HG03460 (cell line): ENCODE data around the gene SLC6A11.

Source experiments
- ATAC-seq: cut with Tn5 transposase; IDR thresholded peaks from one replicate; pipeline ENCODE4 v1.9.1; 2021; ENCODE audit not compliant: unreplicated experiment

Gene SLC6A11

GRCh38 chr3:10974746-10975375 is 158.8 kb downstream of the SLC6A11 start:
- no peak for ATAC-seq

- ATAC-seq = no peak
Measured at GRCh38 chr3:10975695-10976234, 159.7 kb downstream of the SLC6A11 start.

DNA sequence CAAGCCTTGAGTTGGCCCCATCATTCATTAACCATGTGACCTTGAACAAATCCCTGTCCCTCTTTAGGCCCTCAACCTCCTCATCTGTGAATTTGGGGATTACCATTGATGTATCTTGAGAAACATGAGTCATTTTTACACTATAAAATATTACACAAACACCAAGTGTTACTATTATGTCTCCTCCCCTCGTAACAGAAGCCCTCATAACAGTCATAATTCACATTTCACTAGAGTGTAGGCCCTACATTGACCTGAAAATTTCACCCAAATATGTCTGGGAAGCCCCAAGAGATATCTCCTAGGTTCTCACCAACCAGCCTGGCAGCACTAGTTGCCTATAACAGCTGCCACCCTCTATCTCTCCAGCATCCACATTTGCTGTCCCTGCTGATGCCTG is 160.7 kb downstream of the SLC6A11 start:
- no peak for ATAC-seq

GRCh38 chr3:10977892-10978510 is 162.0 kb downstream of the SLC6A11 start:
- no peak for ATAC-seq

DNA sequence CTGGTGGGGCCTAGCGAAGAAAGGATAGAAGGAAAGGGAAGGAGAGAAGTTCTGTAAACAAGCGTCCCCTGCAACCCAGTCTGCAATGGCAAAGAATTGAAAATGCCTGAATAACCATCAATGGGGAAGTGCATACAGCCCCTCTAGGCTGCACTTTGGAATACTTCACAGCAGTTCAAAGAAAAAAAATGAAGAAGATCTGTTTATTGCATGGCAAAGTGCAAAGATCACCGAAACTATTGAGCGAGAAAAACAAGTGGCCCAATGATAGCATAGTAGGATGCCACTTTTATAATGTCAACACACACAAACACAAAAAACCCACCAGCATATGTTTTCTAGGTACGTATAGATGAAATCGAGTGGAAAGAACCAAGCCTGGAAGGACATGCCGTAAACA is 162.9 kb downstream of the SLC6A11 start:
- no peak for ATAC-seq

DNA sequence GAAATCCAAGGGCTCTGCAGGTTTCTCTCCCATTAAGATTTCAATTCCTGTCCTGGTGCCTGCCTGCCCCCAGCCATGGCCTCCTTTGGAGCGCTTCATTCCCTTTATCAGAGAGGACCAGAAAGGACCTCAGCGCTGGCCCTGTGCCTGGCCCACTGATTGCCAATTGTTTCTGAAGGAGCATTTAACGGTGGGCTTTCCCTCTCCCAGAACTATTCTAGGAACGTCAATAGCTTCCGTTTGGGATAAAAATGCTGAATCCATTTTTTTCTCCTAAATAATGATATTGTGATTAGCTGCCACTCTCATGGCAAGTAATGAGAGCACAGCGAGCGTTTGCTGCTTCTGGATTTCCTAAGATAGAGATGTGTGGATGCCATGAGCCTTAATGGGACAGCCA is 164.3 kb downstream of the SLC6A11 start:
- no peak for ATAC-seq

DNA sequence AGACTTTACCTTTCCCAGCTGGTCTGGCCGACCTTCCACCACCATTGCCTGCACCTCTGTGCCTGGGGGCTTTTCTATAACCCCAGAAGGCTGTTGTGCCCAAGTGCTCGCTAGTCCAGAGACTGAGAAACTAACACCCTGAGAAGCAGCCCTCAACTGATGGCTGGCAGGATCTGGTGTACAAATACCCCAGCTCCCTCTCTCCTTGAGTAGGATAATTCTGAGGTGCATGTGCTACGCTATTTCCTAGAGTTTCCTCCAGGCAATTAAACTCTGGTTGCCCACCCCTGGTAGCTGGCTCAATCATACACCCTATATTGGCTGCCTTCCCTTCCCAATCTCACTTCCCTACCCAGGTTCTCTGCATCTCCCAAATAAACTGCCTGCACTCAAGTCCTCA is 165.0 kb downstream of the SLC6A11 start:
- ATAC-seq = no peak

DNA sequence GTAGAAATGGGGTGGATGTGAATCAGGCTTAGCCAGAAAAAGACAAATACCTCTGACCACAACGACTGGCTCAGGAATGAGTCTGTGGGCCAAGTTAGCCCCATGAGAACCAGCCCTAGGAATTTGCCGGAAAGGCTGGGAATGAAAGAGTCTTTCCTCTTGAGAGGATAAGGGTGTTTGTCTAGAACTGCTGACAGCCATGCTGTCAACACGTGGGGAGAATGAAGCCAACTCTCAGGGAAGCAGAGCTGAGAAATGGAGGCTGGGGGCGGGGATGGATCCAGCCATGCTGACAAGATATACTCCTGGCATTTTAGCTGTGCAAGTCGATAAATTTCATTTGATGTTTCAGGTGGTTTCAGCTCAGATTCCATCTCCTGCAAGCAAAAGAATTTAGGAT is 165.9 kb downstream of the SLC6A11 start:
- no peak for ATAC-seq

GRCh38 chr3:10982782-10983181 is 166.8 kb downstream of the SLC6A11 start:
- no peak for ATAC-seq

DNA sequence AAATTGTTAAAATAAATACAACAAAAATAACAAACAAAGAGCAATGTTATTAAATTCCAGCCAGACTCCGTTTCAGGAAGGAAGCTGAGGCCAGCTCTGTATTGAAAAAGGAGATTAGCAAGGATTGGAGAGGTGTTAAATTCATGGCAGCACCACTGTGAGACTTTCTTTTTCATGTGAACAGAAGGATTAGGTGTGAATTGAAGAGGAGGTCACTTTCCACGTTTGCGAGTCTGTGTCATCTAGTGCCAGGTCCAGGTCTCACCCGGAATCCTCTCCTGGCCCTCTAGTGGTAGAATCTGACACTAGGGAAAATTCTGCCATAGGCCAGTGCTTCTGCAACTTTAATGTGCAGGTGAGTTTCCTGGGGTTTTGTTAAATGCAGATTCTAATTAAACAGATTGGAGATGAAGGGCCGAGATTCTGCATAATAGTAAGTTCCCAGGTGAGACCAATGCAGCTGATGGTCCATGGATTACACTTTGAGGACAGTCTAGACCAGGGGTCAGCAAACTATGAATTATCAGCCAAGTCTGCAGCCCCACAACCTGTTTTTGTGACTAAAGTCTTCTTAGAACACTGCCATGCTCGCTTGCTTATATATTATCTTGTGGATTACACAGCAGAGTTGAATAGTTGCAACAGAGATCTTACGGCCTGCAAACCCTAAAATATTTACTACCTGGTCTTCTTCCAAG is 167.3 kb downstream of the SLC6A11 start:
- no peak for ATAC-seq

DNA sequence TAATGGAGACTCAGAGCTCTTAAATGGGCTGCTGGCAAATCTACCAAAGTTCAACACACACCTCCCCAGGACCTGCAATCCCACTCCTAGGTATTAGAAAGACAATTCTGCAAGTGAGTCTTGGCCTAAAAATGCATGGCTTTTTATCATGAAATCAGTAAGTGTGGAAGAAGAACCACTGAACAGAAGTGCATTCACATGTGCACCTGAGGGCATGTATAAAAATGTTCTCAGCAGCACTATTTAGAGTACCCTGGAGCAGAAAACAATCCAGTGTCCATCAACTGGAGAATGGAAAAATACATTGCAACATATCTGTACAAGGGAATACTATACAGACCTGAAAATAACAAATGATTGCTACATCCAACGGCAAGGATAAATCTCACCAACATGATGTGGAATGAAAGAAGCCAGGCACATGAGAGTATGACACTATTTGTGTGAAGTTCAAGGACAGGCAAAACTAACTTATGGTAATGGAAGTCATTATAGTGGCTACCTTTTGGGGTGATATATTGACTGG is 168.4 kb downstream of the SLC6A11 start:
- ATAC-seq = no peak

- no peak for ATAC-seq
Measured at GRCh38 chr3:10985181-10985580, 169.2 kb downstream of the SLC6A11 start.

DNA sequence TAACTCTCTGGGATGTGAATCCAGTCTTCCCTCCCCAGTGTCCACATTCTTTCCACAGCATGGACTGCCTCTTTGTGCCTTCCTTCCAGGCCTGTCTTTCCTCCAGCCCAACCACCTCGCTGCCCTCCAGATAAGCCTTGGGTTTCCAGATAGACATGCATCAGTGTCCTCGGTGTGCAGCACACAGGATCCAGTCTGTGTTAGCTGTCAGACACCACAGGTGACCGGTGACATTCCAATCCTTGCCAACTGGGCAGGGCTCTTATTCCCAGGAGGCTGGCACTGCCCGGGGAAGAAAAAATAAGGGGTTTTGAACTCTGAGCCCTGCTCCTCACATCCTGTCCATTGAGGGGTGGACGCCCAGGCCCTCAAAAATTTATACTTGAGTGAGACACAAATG is 170.6 kb downstream of the SLC6A11 start:
- ATAC-seq = no peak

DNA sequence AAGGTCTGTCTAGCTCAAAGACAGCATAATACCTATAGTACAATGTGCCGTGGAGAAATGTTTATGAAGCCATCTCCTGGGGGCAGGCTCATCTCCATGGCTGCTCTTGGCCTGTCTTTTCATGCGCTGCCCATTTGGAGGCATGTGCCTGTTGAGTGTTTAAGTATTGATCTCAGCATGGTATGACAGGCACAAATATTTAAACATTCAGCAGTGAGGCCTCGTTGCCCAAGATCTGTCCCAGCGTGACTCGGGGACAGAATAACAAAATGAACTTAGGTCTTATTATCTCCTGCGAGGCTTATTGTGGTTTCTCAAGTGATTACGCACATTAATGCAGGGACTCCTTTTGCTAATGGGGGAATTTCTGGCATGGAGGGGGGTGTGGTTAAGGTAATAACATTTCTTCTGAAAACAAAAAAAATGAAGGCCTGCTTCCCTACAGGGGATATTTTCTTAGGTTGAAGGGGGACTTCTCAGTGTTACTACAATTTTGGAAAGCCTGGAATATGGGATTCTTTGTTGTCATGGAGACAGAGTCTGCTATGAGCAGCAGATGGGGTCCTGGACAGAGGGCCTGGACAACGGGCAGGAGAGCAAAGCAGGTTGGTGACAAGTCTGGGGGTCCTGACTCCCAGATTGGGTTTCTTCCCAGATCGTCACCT is 172.1 kb downstream of the SLC6A11 start:
- no peak for ATAC-seq

- no peak for ATAC-seq
Measured at GRCh38 chr3:10988991-10989484, 173.0 kb downstream of the SLC6A11 start.
